Immature natural killer cell (primary cell): ENCODE data around the gene CDC34. TPM values are rescaled to one million over a fixed set of nuclear protein-coding genes. Genes with fewer than 3 reads are reported as not detected.

Source experiments
- DNase-seq, 3 donors: peaks; one replicate each; pipeline ENCODE4 v3.0.0; 2022; ENCODE audit warnings: mixed read lengths in 1 of 3
- H3K27ac Mint-ChIP-seq, 6 donors: one replicate each; pipeline ENCODE4 v1.8.0; 2020; ENCODE audit warnings: mixed read lengths in 6 of 6, mild to moderate bottlenecking in 5 of 6, inconsistent platforms in 4 of 6, moderate library complexity in 3 of 6
- H3K27me3 Mint-ChIP-seq, 3 donors: one replicate each; pipeline ENCODE4 v1.8.0; 2020 to 2021; ENCODE audit warnings: low read depth in 3 of 3, mild to moderate bottlenecking in 3 of 3, mixed read lengths in 3 of 3, moderate library complexity in 3 of 3, inconsistent platforms in 1 of 3
- H3K36me3 Mint-ChIP-seq, 3 donors: one replicate each; pipeline ENCODE4 v1.8.0; 2020; ENCODE audit warnings: mixed read lengths in 3 of 3, inconsistent platforms in 2 of 3, mild to moderate bottlenecking in 2 of 3
- H3K4me1 Mint-ChIP-seq, 2 donors: one replicate each; pipeline ENCODE4 v1.8.0; 2020; ENCODE audit warnings: inconsistent platforms in 2 of 2, mild to moderate bottlenecking in 2 of 2, mixed read lengths in 2 of 2, moderate library complexity in 1 of 2
- H3K4me3 Mint-ChIP-seq, 5 donors: one replicate each; pipeline ENCODE4 v1.8.0; 2020; ENCODE audit warnings: mild to moderate bottlenecking in 5 of 5, mixed read lengths in 5 of 5, inconsistent platforms in 3 of 5, moderate library complexity in 3 of 5
- H3K9me3 Mint-ChIP-seq, 6 donors: one replicate each; pipeline ENCODE4 v1.8.0; 2020; ENCODE audit warnings: mild to moderate bottlenecking in 6 of 6, mixed read lengths in 6 of 6, inconsistent platforms in 4 of 6, moderate library complexity in 3 of 6
- polyA plus RNA-seq, 3 donors: library from polyadenylated mRNA; unstranded; fragments of 300-500 nt; fragmentation: Illumina TruSeq; gene quantifications; one replicate each; pipeline ENCODE4 v1.2.3, GENCODE V29; 2021

The CDC34 gene
- polyA plus RNA-seq, 3 donors from 2014 or later = 40.6 to 57.7 (median 48.5) TPM

DNA sequence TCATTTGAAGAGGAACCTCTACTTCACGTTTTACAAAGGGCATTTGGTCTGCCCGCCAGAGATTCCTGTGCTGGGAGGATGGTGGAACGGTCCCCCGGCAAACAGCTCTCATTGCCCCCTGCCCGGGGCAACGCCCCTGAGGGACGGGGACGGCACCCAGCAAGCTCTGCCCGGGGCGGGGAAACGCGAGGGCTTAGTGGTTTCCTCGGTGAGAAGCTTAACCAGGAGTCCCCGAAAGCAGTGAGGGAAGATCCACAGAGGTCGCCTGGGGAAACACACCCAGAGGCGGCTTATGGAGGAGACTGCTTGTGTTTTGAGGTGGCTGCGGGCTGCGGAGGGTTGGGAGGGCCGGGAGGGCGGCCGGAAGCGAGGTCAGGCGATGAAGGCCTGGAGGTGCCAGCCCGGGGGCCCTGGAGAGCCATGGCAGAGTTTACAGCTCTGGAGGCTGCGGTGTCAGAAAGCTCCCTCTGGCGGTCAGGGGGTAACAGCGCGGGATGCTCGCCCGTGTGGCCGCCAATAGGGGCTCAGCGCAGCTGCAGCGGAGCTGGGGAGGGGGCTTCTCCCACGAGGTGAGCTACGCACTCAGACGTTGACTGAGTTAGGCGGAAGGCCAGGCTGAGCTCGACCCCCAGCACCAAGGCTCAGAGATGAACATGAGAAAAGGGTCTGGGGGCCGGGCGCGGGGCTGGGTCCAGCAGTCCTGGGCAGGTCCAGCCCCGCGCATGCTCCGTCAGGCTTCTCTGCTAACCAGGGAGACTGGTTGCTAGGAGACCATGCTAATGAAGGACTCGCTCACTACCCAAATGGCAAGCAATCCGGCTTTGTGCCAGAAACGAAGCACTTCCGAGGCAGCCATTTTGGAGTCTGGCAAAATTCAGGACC lies 24.9 kb upstream of the CDC34 start:
- Mint-ChIP-seq H3K4me3 (peak overlapping the region; percentile 91 to 100 (median 96)), H3K27me3 (peaks cover 12 to 27% (median 18%) of the 10 kb centered on the region in 3 donors), H3K36me3 (no peaks in the 10 kb centered on the region), H3K4me1 (peaks cover 44 to 49% of the 10 kb centered on the region in 2 donors), H3K9me3 (no peaks in the 10 kb centered on the region), H3K27ac (peak overlapping the region; percentile 93 to 100 (median 100))
- peak; percentile 98 to 99 (median 98) for DNase-seq

GRCh38 chr19:507286-508203 lies 24.0 kb upstream of the CDC34 start, which contains the start of gene TPGS1:
TPGS1 (plus strand) TSS chr19:507497; CDS start chr19:507507, 10 bp downstream.
- peaks cover 14 to 31% (median 20%) of the 10 kb centered on the region in 3 donors for H3K27me3 Mint-ChIP-seq
- peak within 1 kb of the TSS; percentile 93 to 100 (median 100) for H3K27ac Mint-ChIP-seq
- peaks cover 52 to 54% of the 10 kb centered on the region in 2 donors for H3K4me1 Mint-ChIP-seq
- peak; percentile 62 to 92 (median 68) for DNase-seq
- H3K9me3 Mint-ChIP-seq = no peaks in the 10 kb centered on the region
- H3K36me3 Mint-ChIP-seq = no peaks in the 10 kb centered on the region
- peak within 1 kb of the TSS; percentile 91 to 100 (median 96) for H3K4me3 Mint-ChIP-seq

DNA sequence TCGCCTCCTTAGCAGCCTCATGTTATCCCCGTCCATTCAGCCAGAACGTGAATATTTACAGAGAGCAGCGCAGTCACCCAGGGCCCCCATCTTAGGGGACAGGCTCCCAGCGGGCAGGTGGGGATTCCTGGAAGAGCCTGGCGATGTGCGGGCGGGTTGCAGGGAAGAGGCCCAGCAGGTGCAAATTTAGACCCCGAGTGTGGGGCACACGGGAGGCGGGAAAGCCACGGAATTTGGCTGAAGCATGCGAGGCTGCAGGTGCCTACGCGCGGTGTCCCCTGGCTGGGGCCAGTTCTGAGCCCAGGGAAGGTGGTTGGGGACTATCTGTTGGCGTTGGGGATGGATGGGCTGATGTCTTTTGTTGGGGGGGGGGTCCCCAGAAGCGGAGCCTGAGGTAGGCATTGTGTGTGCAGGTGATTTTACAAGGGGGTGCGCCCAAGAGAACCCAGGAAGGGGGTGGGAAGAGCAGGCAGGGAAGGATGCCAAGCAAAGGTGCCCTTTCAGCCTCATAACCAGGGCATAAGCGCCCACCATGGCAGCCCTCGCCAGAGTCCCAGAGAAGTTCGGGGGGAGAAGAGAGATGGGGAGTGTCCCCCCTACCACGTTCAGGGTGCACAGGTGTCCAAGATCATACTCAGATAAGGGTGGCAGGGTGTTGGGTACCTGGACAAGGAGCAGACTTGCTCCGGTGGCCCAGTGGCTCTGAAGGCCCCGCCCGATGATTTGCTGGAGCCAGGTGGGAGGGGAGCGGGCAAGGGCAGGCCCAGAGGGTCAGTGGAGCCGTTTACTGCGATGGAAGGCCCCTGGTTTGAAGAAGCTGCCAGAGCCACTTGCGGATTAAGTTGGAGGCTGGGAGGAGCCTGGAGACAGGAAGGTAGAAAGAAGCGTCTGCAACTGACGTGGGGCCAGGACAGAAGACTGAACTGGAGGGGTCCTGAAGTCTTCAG lies 23.1 kb upstream of the CDC34 start:
- Mint-ChIP-seq H3K4me3 (peak overlapping the region; percentile 91 to 100 (median 96)), H3K9me3 (no peaks in the 10 kb centered on the region), H3K36me3 (no peaks in the 10 kb centered on the region), H3K4me1 (peaks cover 52 to 54% of the 10 kb centered on the region in 2 donors), H3K27ac (peak overlapping the region; percentile 51 to 99 (median 81)), H3K27me3 (peaks cover 14 to 31% (median 20%) of the 10 kb centered on the region in 3 donors)
- no peak for DNase-seq

GRCh38 chr19:510606-511100 lies 20.9 kb upstream of the CDC34 start:
- Mint-ChIP-seq H3K36me3 (no peaks in the 10 kb centered on the region), H3K27me3 (peaks cover 14 to 31% (median 23%) of the 10 kb centered on the region in 3 donors), H3K4me3 (peak overlapping the region; percentile 83 to 92 (median 88)), H3K4me1 (peaks cover 51 to 54% of the 10 kb centered on the region in 2 donors), H3K9me3 (no peaks in the 10 kb centered on the region), H3K27ac (peak overlapping the region; percentile 98 to 100 (median 99))
- DNase-seq = peak; percentile 89 to 91 (median 90)

DNA sequence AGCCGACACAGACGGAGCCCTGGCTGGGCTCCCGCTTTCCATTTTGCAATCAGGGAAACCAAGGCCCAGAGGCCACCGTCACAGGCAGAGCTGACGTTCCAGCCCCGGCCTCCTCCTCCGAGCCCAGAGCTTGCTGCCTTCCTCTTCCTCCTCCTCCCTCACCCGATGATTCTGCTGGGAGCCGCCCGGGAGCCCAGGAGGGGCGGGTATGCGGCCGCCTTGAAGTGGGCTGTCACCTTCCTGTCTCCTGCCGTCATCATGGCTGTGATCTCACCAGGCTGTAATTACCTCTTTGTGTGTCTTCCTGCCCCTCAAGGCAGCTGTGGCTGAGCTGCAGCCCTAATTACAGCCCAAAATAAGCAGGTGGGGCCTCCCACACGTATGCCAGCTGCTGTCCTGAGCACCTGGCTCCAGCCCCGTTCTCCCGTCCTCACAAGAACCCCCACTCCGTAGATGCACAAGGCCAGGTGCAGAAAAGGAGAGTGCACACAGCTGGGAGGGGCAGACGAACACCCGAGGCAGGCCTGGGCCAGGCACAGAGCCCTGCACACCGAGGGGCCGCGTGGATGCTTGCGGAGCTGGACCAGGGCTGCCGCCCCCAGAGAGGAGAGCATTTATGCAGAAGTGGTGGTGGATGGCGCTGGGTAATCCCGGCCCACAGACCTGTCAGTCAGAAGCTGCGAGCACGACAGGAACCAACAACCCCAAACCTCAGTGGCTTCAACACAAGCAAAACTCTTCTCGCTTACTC lies 20.3 kb upstream of the CDC34 start:
- peak overlapping the region; percentile 83 to 92 (median 88) for H3K4me3 Mint-ChIP-seq
- peaks cover 0 to 2% (median 0%) of the 10 kb centered on the region in 6 donors for H3K9me3 Mint-ChIP-seq
- no peaks in the 10 kb centered on the region for H3K36me3 Mint-ChIP-seq
- H3K27ac Mint-ChIP-seq = peak overlapping the region; percentile 98 to 100 (median 99)
- H3K27me3 Mint-ChIP-seq = peaks cover 16 to 33% (median 23%) of the 10 kb centered on the region in 3 donors
- DNase-seq = peak; percentile 87 to 91 (median 89)
- H3K4me1 Mint-ChIP-seq = peaks cover 49 to 50% of the 10 kb centered on the region in 2 donors

DNA sequence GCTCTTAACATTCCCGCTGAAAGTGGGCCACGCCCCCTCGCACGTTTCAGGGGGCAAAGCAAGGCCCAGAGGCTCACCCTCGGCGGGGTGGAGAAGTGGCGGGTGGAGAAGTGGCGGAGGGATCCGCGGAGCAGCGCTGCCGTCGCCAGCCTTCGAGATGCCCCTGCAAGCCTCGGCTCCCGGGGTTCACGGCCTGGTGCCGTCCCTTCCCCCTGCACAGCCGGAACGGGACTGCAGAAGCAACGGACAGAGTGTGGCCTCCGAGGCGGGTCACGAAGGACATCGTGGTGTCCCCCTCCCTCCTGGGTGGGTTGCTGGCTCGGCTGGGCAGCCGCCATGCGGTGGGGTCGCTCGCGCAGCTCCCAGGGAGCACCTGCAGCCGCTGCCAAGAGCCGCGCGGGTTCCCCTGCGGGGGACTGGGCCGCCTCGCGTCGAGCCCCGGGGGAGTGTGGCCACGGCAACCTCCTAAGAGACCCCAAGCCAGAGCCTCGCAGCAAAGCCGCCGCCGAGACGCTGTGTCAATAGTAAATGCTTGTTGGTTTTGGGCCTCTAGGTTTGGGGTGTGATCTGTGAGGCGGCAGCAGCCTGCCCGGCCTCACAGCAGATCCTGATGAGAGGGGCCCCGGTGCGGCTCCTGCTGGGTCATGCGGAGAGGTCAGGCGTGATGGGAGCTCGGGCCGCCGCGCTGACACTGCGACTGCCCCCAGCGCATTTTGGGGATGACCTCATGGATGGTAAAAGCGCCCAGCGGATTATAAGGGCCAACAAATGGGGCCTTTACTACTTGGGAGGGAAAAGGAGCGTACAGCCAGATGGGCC lies 18.8 kb upstream of the CDC34 start:
- peaks cover 15 to 25% (median 15%) of the 10 kb centered on the region in 3 donors for H3K27me3 Mint-ChIP-seq
- no peak for DNase-seq
- peak overlapping the region in 1 of 5 donors; percentile 91 for H3K4me3 Mint-ChIP-seq
- H3K4me1 Mint-ChIP-seq = peaks cover 40 to 50% of the 10 kb centered on the region in 2 donors
- no peaks in the 10 kb centered on the region for H3K36me3 Mint-ChIP-seq
- peak overlapping the region; percentile 98 to 100 (median 99) for H3K27ac Mint-ChIP-seq
- peaks cover 0 to 2% (median 0%) of the 10 kb centered on the region in 6 donors for H3K9me3 Mint-ChIP-seq

DNA sequence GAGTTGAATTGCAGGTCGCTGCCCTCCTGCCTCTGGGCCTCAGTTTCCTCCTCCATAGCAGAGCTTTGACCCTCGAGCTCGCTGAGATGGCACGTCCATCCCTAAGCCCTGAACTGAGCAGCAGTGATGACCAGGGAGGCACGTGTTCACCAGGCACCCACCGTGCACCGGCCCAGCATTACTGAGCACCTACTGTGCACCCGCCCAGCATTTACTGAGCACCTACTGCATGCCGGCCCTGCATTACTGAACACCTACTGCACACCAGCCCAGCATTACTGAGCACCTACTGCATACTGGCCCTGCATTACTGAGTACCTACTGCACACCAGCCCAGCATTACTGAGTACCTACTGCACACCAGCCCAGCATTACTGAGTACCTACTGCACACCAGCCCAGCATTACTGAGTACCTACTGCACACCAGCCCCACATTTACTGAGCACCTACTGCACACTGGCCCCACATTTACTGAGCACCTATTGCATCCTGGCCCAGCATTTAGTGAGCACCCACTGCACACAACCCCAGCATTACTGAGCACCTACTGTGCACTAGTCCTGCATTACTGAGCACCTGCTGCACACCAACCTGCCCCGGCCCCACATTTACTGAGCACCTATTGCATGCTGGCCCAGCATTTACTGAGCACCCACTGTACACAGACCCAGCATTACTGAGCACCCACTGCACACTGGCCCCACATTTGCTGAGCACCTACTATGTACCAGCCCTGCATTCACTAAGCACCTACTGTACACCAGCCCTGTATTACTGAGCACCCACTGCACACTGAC lies 18.0 kb upstream of the CDC34 start:
- Mint-ChIP-seq H3K27me3 (peaks cover 12 to 24% (median 15%) of the 10 kb centered on the region in 3 donors), H3K4me1 (peaks cover 32 to 42% of the 10 kb centered on the region in 2 donors), H3K27ac (peak overlapping the region in 5 of 6 donors; percentile 34 to 73 (median 64)), H3K36me3 (no peaks in the 10 kb centered on the region), H3K4me3 (peak overlapping the region in 1 of 5 donors; percentile 15), H3K9me3 (peaks cover 0 to 2% (median 0%) of the 10 kb centered on the region in 6 donors)
- no peak for DNase-seq

DNA sequence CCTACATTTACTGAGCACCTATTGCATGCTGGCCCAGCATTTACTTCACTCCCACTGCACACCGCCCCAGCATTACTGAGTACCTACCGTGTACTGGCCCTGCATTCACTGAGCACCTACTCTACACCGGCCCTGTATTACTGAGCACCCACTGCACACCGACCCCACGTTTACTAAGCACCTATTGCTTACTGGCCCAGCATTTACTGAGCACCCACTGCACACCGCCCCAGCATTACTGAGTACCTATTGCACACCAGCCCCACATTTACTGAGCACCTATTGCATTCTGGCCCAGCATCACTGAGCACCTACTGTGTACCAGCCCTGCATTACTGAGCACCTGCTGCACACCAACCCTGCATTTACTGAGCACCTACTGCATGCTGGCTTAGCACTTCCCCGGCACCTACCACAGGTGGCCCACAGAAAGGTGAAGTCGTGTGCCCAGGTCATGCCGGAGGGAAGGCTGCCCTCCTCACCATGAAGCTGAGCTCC lies 17.3 kb upstream of the CDC34 start:
- H3K36me3 Mint-ChIP-seq = no peaks in the 10 kb centered on the region
- H3K9me3 Mint-ChIP-seq = peaks cover 0 to 2% (median 0%) of the 10 kb centered on the region in 6 donors
- H3K27me3 Mint-ChIP-seq = peaks cover 12 to 21% (median 15%) of the 10 kb centered on the region in 3 donors
- no peak for DNase-seq
- peak overlapping the region in 1 of 5 donors; percentile 2 for H3K4me3 Mint-ChIP-seq
- peak overlapping the region in 4 of 6 donors; percentile 37 to 73 (median 62) for H3K27ac Mint-ChIP-seq
- peaks cover 26 to 36% of the 10 kb centered on the region in 2 donors for H3K4me1 Mint-ChIP-seq

DNA sequence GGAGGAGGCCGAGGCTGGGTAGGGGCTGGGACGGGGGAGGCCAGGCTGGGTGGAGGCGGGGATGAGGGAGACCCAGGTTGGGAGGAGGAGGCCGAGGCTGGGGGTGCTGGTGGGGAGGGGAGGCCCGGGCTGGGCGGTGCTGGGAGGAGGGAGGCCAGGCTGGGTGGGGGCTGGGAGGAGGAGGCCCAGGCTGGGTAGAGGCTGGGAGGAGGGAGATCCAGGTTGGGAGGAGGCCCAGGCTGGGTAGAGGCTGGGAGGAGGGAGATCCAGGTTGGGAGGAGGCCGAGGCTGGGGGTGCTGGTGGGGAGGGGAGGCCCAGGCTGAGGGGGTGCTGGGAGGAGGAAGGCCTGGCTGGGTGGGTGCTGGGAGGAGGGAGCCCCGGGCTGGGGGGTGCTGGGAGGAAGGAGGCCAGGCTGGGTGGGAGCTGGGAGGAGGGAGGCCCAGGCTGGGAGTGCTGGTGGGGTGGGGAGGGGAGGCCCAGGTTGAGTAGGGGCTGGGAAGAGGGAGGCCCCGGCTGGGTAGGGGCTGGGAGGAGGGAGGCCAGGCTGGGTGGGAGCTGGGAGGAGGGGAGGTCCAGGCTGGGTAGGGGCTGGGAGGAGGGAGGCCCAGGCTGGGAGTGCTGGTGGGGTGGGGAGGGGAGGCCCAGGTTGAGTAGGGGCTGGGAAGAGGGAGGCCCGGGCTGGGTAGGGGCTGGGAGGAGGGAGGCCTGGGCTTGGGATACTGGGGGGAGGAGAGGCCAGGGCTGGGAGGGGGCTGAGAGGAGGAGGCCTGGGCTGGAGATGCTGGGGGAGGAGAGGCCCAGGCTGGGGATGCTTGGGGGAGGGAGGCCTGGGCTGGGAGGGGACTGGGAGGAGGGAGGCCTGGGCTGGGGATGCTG lies 13.6 kb upstream of the CDC34 start:
- H3K27ac Mint-ChIP-seq = no peak overlapping the region
- DNase-seq = no peak
- H3K4me1 Mint-ChIP-seq = peaks cover 6 to 14% of the 10 kb centered on the region in 2 donors
- H3K9me3 Mint-ChIP-seq = peaks cover 0 to 2% (median 0%) of the 10 kb centered on the region in 6 donors
- H3K4me3 Mint-ChIP-seq = no peak overlapping the region
- H3K27me3 Mint-ChIP-seq = peaks cover 3 to 7% (median 7%) of the 10 kb centered on the region in 3 donors
- no peaks in the 10 kb centered on the region for H3K36me3 Mint-ChIP-seq
